Karpas-422 (cell line): Measurements from ENCODE around the gene ZNF763. TPM values are rescaled to one million over a fixed set of nuclear protein-coding genes. Genes with fewer than 3 reads are reported as not detected.
"Not testable (repeated sequence)": the region's sequence is repeated elsewhere in the genome, so short reads cannot be mapped to it uniquely, and the experiment has no call there.

ENCODE experiments used
- DNase-seq: peaks from one replicate; pipeline ENCODE4 v3.0.0-alpha.2; 2015
- H2AFZ ChIP-seq: fragments of 200-600 bp; sonication (generic); 2 replicates; pipeline ENCODE4 v1.6.1; 2014; ENCODE audit warnings: antibody characterized with exemption, low read length, mixed read lengths
- H3K27ac ChIP-seq: fragments of 200-600 bp; sonication (generic); 2 replicates; pipeline ENCODE4 v1.5.1; 2014; ENCODE audit warnings: mild to moderate bottlenecking, low read length, moderate library complexity
- H3K27me3 ChIP-seq: fragments of 200-600 bp; sonication (generic); 2 replicates; pipeline ENCODE4 v1.6.1; 2014; ENCODE audit warnings: low read length, mixed read lengths
- H3K36me3 ChIP-seq: fragments of 200-600 bp; sonication (generic); 2 replicates; pipeline ENCODE4 v1.6.1; 2014; ENCODE audit warnings: low read length, mixed read lengths; ENCODE audit not compliant: insufficient read depth
- H3K4me1 ChIP-seq: fragments of 200-600 bp; sonication (generic); 2 replicates; pipeline ENCODE4 v1.6.1; 2014; ENCODE audit warnings: mild to moderate bottlenecking, low read length, mixed read lengths
- H3K4me2 ChIP-seq: fragments of 200-600 bp; sonication (generic); 2 replicates; pipeline ENCODE4 v1.6.1; 2014; ENCODE audit warnings: low read length, low read depth, mild to moderate bottlenecking; ENCODE audit not compliant: poor library complexity, severe bottlenecking
- H3K4me3 ChIP-seq: fragments of 200-600 bp; sonication (generic); 2 replicates; pipeline ENCODE4 v1.5.1; 2014; ENCODE audit warnings: mild to moderate bottlenecking, antibody characterized with exemption, low read length, mixed read lengths
- H3K79me2 ChIP-seq: fragments of 200-600 bp; sonication (generic); 2 replicates; pipeline ENCODE4 v1.6.1; 2014; ENCODE audit warnings: mild to moderate bottlenecking, low read length, mixed read lengths
- H3K9ac ChIP-seq: fragments of 200-600 bp; sonication (generic); 2 replicates; pipeline ENCODE4 v1.6.0; 2014; ENCODE audit warnings: low read length
- H3K9me2 ChIP-seq: fragments of 200-600 bp; sonication (generic), shearing (Covaris generic); replicated peaks from 2 replicates; pipeline ENCODE4 v1.6.0; 2014; ENCODE audit warnings: mild to moderate bottlenecking, low read length, moderate library complexity; ENCODE audit not compliant: insufficient read depth
- H3K9me3 ChIP-seq: fragments of 300-700, 200-600 bp; sonication (generic); 2 replicates; pipeline ENCODE4 v1.6.1; 2014; ENCODE audit warnings: low read length, mixed read lengths
- H4K20me1 ChIP-seq: fragments of 200-600 bp; sonication (generic); 2 replicates; pipeline ENCODE4 v1.6.1; 2014; ENCODE audit warnings: mild to moderate bottlenecking, antibody characterized with exemption, low read length, low read depth; ENCODE audit not compliant: insufficient read depth
- total RNA-seq: library from RNA; depleted of rRNA; stranded (reverse); fragments of >200 nt; shearing (Covaris generic); gene quantifications from 2 replicates; pipeline ENCODE4 v1.2.3, GENCODE V29; 2014; ENCODE audit warnings: low replicate concordance

Gene ZNF763
- total RNA-seq, 1 experiment from 2014 or later: 9.2 TPM

GRCh38 chr19:11935829-11936228 is 29.0 kb upstream of the ZNF763 start:
- H3K27me3 ChIP-seq, H3K27ac ChIP-seq, DNase-seq, H3K9ac ChIP-seq, H3K4me3 ChIP-seq, H4K20me1 ChIP-seq, H2AFZ ChIP-seq, H3K4me1 ChIP-seq, H3K4me2 ChIP-seq, H3K9me2 ChIP-seq: not testable (repeated sequence)
- H3K36me3 ChIP-seq: peaks cover 50% of the 10 kb centered on the region
- peaks cover 30% of the 10 kb centered on the region for H3K9me3 ChIP-seq
- H3K79me2 ChIP-seq: peaks cover 73% of the 10 kb centered on the region

DNA sequence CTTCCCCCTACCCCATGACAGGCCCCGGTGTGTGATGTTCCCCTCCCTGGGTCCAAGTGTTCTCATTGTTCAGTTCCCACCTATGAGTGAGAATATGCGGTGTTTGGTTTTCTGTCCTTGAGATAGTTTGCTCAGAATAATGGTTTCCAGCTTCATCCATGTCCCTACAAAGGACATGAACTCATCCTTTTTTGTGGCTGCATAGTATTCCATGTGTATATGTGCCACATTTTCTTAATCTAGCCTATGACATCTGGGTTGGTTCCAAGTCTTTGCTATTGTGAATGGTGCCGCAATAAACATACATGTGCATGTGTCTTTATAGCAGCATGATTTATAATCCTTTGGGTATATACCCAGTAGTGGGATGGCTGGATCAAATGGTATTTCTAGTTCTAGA is 26.5 kb upstream of the ZNF763 start:
- H3K27me3 ChIP-seq, H2AFZ ChIP-seq, H3K27ac ChIP-seq, H3K4me1 ChIP-seq, H3K9me2 ChIP-seq, H3K9ac ChIP-seq, DNase-seq, H3K4me2 ChIP-seq, H3K4me3 ChIP-seq, H4K20me1 ChIP-seq: not testable (repeated sequence)
- Histone ChIP-seq H3K36me3 (peaks cover 45% of the 10 kb centered on the region), H3K79me2 (peaks cover 67% of the 10 kb centered on the region), H3K9me3 (peaks cover 38% of the 10 kb centered on the region)

DNA sequence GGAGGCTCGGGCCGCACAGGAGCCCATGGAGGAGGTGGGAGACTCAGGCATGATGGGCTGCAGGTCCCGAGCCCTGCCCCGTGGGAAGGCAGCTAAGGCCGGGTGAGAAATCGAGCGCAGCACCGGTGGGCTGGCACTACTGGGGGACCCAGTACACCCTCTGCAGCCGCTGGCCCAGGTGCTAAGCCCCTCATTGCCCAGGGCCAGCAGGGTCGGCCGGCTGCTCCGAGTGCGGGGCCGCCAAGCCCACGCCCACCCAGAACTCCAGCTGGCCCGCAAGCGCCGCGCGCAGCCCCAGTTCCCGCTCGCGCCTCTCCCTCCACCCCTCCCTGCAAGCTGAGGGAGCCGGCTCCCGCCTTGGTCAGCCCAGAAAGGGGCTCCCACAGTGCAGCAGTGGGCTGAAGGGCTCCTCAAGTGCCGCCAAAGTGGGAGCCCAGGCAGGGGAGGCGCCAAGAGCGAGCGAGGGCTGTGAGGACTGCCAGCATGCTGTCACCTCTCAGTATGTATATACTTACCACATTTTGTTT is 23.4 kb upstream of the ZNF763 start:
- peaks cover 48% of the 10 kb centered on the region for H3K9me3 ChIP-seq
- H3K27ac ChIP-seq, H4K20me1 ChIP-seq, H3K27me3 ChIP-seq, H3K4me2 ChIP-seq, H3K4me1 ChIP-seq, H3K4me3 ChIP-seq, DNase-seq, H2AFZ ChIP-seq, H3K9me2 ChIP-seq, H3K9ac ChIP-seq: not testable (repeated sequence)
- H3K79me2 ChIP-seq: peaks cover 67% of the 10 kb centered on the region
- peaks cover 61% of the 10 kb centered on the region for H3K36me3 ChIP-seq

- Histone ChIP-seq H2AFZ (no peak overlapping the region), H3K79me2 (peaks cover 63% of the 10 kb centered on the region), H3K27ac (no peak overlapping the region), H3K9ac (no peak overlapping the region), H3K9me3 (peaks cover 51% of the 10 kb centered on the region), H3K9me2 (no peaks in the 10 kb centered on the region), H3K4me2 (no peak overlapping the region), H3K4me3 (no peak overlapping the region), H3K36me3 (peaks cover 69% of the 10 kb centered on the region), H3K27me3 (no peaks in the 10 kb centered on the region), H3K4me1 (no peaks in the 10 kb centered on the region), H4K20me1 (no peaks in the 10 kb centered on the region)
- no peak for DNase-seq
Observed at GRCh38 chr19:11942008-11942842, 22.6 kb upstream of the ZNF763 start.

GRCh38 chr19:11942843-11943108 is 22.1 kb upstream of the ZNF763 start:
- H3K9me3 ChIP-seq: peaks cover 55% of the 10 kb centered on the region
- no peak overlapping the region for H3K4me2 ChIP-seq
- DNase-seq: peak; percentile 63
- no peak overlapping the region for H2AFZ ChIP-seq
- no peaks in the 10 kb centered on the region for H3K27me3 ChIP-seq
- no peaks in the 10 kb centered on the region for H4K20me1 ChIP-seq
- H3K27ac ChIP-seq: no peak overlapping the region
- H3K4me3 ChIP-seq: no peak overlapping the region
- peaks cover 58% of the 10 kb centered on the region for H3K79me2 ChIP-seq
- no peak overlapping the region for H3K9ac ChIP-seq
- no peaks in the 10 kb centered on the region for H3K4me1 ChIP-seq
- H3K36me3 ChIP-seq: peaks cover 71% of the 10 kb centered on the region
- no peaks in the 10 kb centered on the region for H3K9me2 ChIP-seq

DNA sequence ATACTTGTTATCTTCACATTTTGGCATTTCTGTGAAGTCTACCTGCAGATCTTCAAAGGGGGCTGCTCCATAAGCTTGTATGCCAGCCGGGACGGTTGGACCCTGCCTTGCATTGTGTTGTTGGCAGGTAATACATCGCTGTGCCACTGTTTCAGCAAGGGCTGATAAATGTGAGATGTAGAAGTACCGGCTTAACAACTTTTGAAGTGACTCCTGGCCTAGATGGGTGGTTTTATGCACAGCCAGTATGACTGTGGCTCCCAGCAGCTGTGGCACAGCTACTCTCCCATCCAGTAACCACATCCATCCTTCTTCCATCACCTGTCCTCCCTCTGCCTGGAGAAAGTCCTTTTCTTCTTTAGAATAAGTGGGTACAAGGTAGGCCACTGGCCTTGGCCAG is 20.2 kb upstream of the ZNF763 start:
- Histone ChIP-seq H3K36me3 (peaks cover 85% of the 10 kb centered on the region), H3K4me2 (no peak overlapping the region), H3K9me2 (no peaks in the 10 kb centered on the region), H3K9ac (no peak overlapping the region), H2AFZ (no peak overlapping the region), H3K4me3 (no peak overlapping the region), H3K79me2 (peaks cover 49% of the 10 kb centered on the region), H3K4me1 (no peaks in the 10 kb centered on the region), H3K27ac (no peak overlapping the region), H4K20me1 (no peaks in the 10 kb centered on the region), H3K9me3 (peaks cover 69% of the 10 kb centered on the region), H3K27me3 (no peaks in the 10 kb centered on the region)
- no peak for DNase-seq

- H3K9me2 ChIP-seq: no peaks in the 10 kb centered on the region
- H3K36me3 ChIP-seq: peaks cover 94% of the 10 kb centered on the region
- H3K27ac ChIP-seq: no peak overlapping the region
- peaks cover 21% of the 10 kb centered on the region for H3K79me2 ChIP-seq
- no peak overlapping the region for H3K9ac ChIP-seq
- no peak overlapping the region for H3K4me3 ChIP-seq
- H3K4me2 ChIP-seq: no peak overlapping the region
- H3K4me1 ChIP-seq: no peaks in the 10 kb centered on the region
- no peaks in the 10 kb centered on the region for H4K20me1 ChIP-seq
- no peak overlapping the region for H2AFZ ChIP-seq
- no peaks in the 10 kb centered on the region for H3K27me3 ChIP-seq
- H3K9me3 ChIP-seq: peaks cover 76% of the 10 kb centered on the region
- DNase-seq: no peak
Observed at GRCh38 chr19:11948646-11949045, 16.2 kb upstream of the ZNF763 start.

DNA sequence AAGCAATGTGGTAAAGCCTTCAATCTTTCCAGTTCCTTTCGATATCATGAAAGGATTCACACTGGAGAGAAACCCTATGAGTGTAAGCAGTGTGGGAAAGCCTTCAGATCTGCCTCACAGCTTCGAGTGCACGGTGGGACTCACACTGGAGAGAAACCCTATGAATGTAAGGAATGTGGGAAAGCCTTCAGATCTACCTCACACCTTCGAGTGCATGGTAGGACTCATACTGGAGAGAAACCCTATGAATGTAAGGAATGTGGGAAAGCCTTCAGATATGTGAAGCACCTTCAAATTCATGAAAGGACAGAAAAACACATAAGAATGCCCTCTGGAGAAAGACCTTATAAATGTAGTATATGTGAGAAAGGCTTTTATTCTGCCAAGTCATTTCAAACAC is 15.6 kb upstream of the ZNF763 start:
- no peak overlapping the region for H3K27ac ChIP-seq
- peak; percentile 51 for DNase-seq
- no peaks in the 10 kb centered on the region for H3K4me1 ChIP-seq
- H3K9me2 ChIP-seq: no peaks in the 10 kb centered on the region
- no peaks in the 10 kb centered on the region for H4K20me1 ChIP-seq
- no peak overlapping the region for H3K4me3 ChIP-seq
- H3K9ac ChIP-seq: no peak overlapping the region
- H3K9me3 ChIP-seq: peaks cover 72% of the 10 kb centered on the region
- H3K27me3 ChIP-seq: no peaks in the 10 kb centered on the region
- H3K79me2 ChIP-seq: peaks cover 16% of the 10 kb centered on the region
- no peak overlapping the region for H3K4me2 ChIP-seq
- no peak overlapping the region for H2AFZ ChIP-seq
- H3K36me3 ChIP-seq: peaks cover 90% of the 10 kb centered on the region
